OCI-LY3 (cell line): Measurements from ENCODE around the gene POLN.

Experiments used
- H2AFZ ChIP-seq: fragments of 200-600, 300-600 bp; shearing (Covaris generic); 2 replicates; pipeline ENCODE4 v1.6.0; 2014; ENCODE audit warnings: antibody characterized with exemption, low read depth, low read length
- H3K27ac ChIP-seq: fragments of 200-600, 300-600 bp; sonication (generic); 2 replicates; pipeline ENCODE4 v1.5.1; 2014; ENCODE audit warnings: mild to moderate bottlenecking, low read length, moderate library complexity, mixed read lengths
- H3K27me3 ChIP-seq: fragments of 200-600, 300-600 bp; sonication (generic); 2 replicates; pipeline ENCODE4 v1.6.1; 2014; ENCODE audit warnings: low read depth, low read length, mixed read lengths
- H3K36me3 ChIP-seq: fragments of 200-600, 300-600 bp; sonication (generic); replicated peaks from 2 replicates; pipeline ENCODE3; 2014; ENCODE audit warnings: low read depth, low read length, mixed read lengths
- H3K4me1 ChIP-seq: fragments of 300-600, 200-600 bp; sonication (generic); 2 replicates; pipeline ENCODE4 v1.6.1; 2014; ENCODE audit warnings: low read length, mixed read lengths
- H3K4me2 ChIP-seq: fragments of 200-600, 300-600 bp; sonication (generic); 2 replicates; pipeline ENCODE4 v1.6.1; 2014; ENCODE audit warnings: low read length, mixed read lengths
- H3K4me3 ChIP-seq: fragments of 300-600, 200-600 bp; sonication (generic); 2 replicates; pipeline ENCODE4 v1.5.1; 2014; ENCODE audit warnings: antibody characterized with exemption, mild to moderate bottlenecking, low read length, moderate library complexity
- H3K79me2 ChIP-seq: fragments of 300-600, 200-600 bp; shearing (Covaris generic); 2 replicates; pipeline ENCODE4 v1.6.1; 2014; ENCODE audit warnings: mild to moderate bottlenecking, low read length, mixed read lengths
- H3K9ac ChIP-seq: fragments of 300-600, 200-600 bp; shearing (Covaris generic); 2 replicates; pipeline ENCODE4 v1.6.0; 2014; ENCODE audit warnings: mild to moderate bottlenecking, low read length, moderate library complexity
- H3K9me3 ChIP-seq: fragments of 200-600, 300-600 bp; shearing (Covaris generic); 2 replicates; pipeline ENCODE4 v1.6.1; 2014; ENCODE audit warnings: low read length, mixed read lengths; ENCODE audit not compliant: insufficient read depth
- H4K20me1 ChIP-seq: fragments of 200-600, 300-600 bp; sonication (generic); 2 replicates; pipeline ENCODE4 v1.6.1; 2016; ENCODE audit warnings: low read length, mixed read lengths; ENCODE audit not compliant: insufficient read depth
- CTCF ChIP-seq: fragments of 200-600, 300-600 bp; sonication (generic); IDR thresholded peaks from 2 replicates; pipeline ENCODE4 v1.5.1; 2014; ENCODE audit warnings: antibody characterized with exemption, low read length, low read depth
- EZH2phosphoT487 ChIP-seq: fragments of 200-600 bp; shearing (Covaris generic); IDR thresholded peaks from 2 replicates; pipeline ENCODE4 v1.6.1; 2018; ENCODE audit warnings: antibody characterized with exemption, mixed run types, low read depth

POLN gene

DNA sequence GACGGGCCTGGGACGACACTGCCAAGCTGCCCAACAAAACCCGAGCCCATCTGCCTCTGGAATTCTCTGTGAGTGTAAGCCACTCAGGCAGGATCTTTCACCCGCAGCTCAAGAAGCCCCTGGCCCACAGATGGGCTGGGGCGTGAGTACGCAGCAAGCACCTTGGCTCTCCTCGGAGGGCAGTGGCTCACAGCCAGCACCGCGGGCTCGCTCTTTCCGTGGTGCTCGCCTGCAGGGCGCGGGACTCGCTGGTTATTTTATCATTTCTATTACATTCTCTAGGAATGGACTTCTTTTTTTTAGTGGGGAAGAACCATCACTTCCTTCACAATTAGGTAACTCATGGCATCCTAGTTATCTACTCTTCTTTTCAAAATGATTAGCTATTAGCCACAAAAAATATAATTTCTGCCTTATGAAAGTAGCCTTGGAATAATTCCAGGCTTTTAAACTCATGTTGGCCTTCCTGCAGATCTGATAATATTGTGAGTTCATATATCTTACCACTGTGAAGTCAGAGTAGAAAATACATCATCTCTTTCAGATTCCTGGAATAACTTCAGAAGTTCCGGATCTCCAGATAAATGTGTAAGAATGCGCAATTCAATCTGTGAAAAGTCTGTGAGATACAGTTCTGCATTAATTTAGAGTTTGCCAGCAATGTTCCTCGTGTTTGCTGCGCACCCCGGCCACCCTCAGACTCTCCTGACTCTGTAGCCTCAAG lies 114.2 kb downstream of the POLN start:
- Histone ChIP-seq H3K4me3 (no peak overlapping the region), H3K36me3 (no peaks in the 10 kb centered on the region), H2AFZ (no peak overlapping the region), H3K27me3 (no peaks in the 10 kb centered on the region), H3K9ac (no peak overlapping the region), H3K4me1 (no peaks in the 10 kb centered on the region), H3K27ac (no peak overlapping the region), H3K4me2 (no peak overlapping the region), H4K20me1 (no peaks in the 10 kb centered on the region), H3K79me2 (no peaks in the 10 kb centered on the region), H3K9me3 (peaks cover 5% of the 10 kb centered on the region; the same call in 1 of the 2 replicates)
- no peak for TF ChIP-seq EZH2phosphoT487
- no peak for TF ChIP-seq CTCF

DNA sequence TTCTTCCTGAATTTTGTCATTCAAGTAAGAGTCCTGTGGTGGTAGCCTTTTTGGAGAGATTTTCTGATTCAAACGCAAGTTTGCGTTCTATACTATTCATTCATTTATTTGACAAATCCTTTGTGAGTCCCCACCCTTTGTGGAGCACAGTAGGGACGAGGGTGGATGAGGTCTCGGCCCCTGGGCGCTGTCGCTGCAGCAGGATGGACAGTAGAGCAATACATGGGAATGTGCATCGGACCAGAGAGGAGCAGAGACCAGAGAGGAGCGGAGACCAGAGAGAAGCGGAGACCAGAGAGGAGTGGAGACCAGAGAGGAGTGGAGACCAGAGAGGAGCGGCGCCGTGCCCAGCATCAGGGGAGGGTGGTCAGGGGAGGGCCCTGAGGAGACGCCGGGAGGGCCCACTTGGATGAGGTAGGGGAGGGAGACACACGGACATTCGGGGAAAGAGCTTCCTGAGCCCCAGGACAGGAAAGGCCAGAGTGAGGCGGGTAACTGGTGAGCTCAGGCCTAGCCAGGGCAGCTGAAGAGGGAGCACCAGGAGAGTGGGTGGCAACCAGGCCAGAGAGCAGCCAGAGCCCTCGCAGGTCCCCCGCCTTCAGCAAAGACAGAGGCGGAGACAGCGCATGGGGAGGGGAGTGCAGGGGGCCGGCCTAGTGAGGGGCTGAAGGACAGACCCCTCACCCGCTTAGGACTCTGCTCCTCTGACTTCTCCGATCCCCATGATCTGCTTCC lies 115.4 kb downstream of the POLN start:
- H3K9ac ChIP-seq = no peak overlapping the region
- H3K79me2 ChIP-seq = no peaks in the 10 kb centered on the region
- H4K20me1 ChIP-seq = no peaks in the 10 kb centered on the region
- no peak overlapping the region for H2AFZ ChIP-seq
- no peaks in the 10 kb centered on the region for H3K4me1 ChIP-seq
- TF ChIP-seq EZH2phosphoT487 = no peak
- no peak for TF ChIP-seq CTCF
- H3K4me3 ChIP-seq = no peak overlapping the region
- no peak overlapping the region for H3K27ac ChIP-seq
- no peak overlapping the region for H3K4me2 ChIP-seq
- H3K27me3 ChIP-seq = no peaks in the 10 kb centered on the region
- no peaks in the 10 kb centered on the region for H3K9me3 ChIP-seq
- H3K36me3 ChIP-seq = no peaks in the 10 kb centered on the region

- no peaks in the 10 kb centered on the region for H4K20me1 ChIP-seq
These were observed 116.1 kb downstream of the POLN start for GRCh38 chr4:2125831-2126230.

More at GRCh38 chr4:2125831-2126230, 116.1 kb downstream of the POLN start:
- Histone ChIP-seq H3K4me1 (no peaks in the 10 kb centered on the region), H3K79me2 (no peaks in the 10 kb centered on the region), H3K9ac (no peak overlapping the region), H3K27me3 (no peaks in the 10 kb centered on the region), H3K27ac (no peak overlapping the region), H3K4me3 (no peak overlapping the region), H2AFZ (no peak overlapping the region), H3K4me2 (no peak overlapping the region), H3K36me3 (no peaks in the 10 kb centered on the region), H3K9me3 (no peaks in the 10 kb centered on the region)
- TF ChIP-seq EZH2phosphoT487 (no peak), CTCF (no peak)
